Glomerular visceral epithelial cell (primary cell): Measurements from ENCODE around the gene IRF2BPL.

Experiments
- DNase-seq: peaks from one replicate; pipeline ENCODE4 v3.0.0-alpha.2; 2016; ENCODE audit errors: extremely low spot score

IRF2BPL gene

GRCh38 chr14:77053046-77053841, 24.7 kb upstream of the IRF2BPL start:
- peak; percentile 70 for DNase-seq

GRCh38 chr14:77052281-77053044, 24.0 kb upstream of the IRF2BPL start:
- no peak for DNase-seq

GRCh38 chr14:77051116-77051515, 22.6 kb upstream of the IRF2BPL start:
- no peak for DNase-seq

- DNase-seq: no peak
Measured at GRCh38 chr14:77046721-77047120, 18.2 kb upstream of the IRF2BPL start.

GRCh38 chr14:77045238-77046162, 17.0 kb upstream of the IRF2BPL start:
- no peak for DNase-seq

GRCh38 chr14:77044783-77045237, 16.3 kb upstream of the IRF2BPL start:
- no peak for DNase-seq

- DNase-seq: no peak
Measured at GRCh38 chr14:77043984-77044485, 15.5 kb upstream of the IRF2BPL start.

- peak; percentile 34 for DNase-seq
Measured at GRCh38 chr14:77043177-77043983, 14.9 kb upstream of the IRF2BPL start.

GRCh38 chr14:77041881-77042545, 13.5 kb upstream of the IRF2BPL start:
- DNase-seq: peak; percentile 80

GRCh38 chr14:77040741-77041653, 12.5 kb upstream of the IRF2BPL start:
- DNase-seq: no peak

GRCh38 chr14:77040059-77040740, 11.7 kb upstream of the IRF2BPL start:
- peak; percentile 99 for DNase-seq

GRCh38 chr14:77039285-77040058, 11.0 kb upstream of the IRF2BPL start:
- peak; percentile 32 for DNase-seq

GRCh38 chr14:77037938-77038568, 9.5 kb upstream of the IRF2BPL start:
- no peak for DNase-seq

- DNase-seq: no peak
Measured at GRCh38 chr14:77037215-77037937, 8.9 kb upstream of the IRF2BPL start.

- no peak for DNase-seq
Measured at GRCh38 chr14:77036484-77037214, 8.1 kb upstream of the IRF2BPL start.

- no peak for DNase-seq
Measured at GRCh38 chr14:77035267-77035666, 6.8 kb upstream of the IRF2BPL start.
